NCI-H2227 (cell line): ENCODE data around the gene HOGA1.
"Not testable (repeated sequence)": the region's sequence is repeated elsewhere in the genome, so short reads cannot be mapped to it uniquely, and the experiment has no call there.

Source experiments
- DNase-seq: peaks from one replicate; lab custom pipeline; 2025; ENCODE audit not compliant: unreplicated experiment; lab: John Stamatoyannopoulos, UW

The HOGA1 gene

DNA sequence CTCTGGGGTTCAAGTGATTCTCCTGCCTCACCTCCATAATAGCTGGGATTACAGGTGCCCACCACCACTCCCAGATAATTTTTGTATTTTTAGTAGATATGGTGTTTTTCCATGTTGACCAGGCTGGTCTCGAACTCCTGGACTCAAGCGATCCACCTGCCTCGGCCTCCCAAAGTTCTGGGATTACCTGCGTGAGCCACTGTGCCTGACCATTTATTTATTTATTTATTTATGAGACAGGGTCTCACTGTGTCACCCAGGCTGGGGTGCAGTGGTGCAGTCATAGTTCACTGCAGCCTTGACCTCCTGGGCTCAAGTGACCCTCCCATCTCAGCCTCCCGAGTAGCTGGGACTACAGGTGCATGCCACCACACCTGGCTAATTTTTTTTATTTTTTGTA lies 29.9 kb upstream of the HOGA1 start:
- not testable (repeated sequence) for DNase-seq

DNA sequence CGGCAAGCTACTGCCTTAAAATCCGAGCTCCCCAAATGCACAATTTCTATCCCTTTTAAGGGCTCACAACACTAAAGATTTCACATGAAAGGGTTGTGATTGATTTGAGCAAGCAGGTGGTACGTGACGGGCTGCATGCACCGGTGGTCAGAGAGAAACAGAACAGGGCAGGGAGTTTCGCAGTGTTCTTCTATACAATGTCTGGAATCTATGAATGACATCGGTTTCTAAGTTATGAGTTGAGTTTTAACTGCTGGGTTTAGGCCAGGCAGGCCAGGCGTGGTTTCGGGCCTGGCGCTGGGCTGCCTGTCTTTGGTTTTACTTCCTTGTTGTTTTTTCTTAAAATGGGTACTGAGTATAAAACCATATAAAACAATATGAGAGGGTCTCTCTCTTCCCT lies 28.6 kb upstream of the HOGA1 start:
- not testable (repeated sequence) for DNase-seq

DNA sequence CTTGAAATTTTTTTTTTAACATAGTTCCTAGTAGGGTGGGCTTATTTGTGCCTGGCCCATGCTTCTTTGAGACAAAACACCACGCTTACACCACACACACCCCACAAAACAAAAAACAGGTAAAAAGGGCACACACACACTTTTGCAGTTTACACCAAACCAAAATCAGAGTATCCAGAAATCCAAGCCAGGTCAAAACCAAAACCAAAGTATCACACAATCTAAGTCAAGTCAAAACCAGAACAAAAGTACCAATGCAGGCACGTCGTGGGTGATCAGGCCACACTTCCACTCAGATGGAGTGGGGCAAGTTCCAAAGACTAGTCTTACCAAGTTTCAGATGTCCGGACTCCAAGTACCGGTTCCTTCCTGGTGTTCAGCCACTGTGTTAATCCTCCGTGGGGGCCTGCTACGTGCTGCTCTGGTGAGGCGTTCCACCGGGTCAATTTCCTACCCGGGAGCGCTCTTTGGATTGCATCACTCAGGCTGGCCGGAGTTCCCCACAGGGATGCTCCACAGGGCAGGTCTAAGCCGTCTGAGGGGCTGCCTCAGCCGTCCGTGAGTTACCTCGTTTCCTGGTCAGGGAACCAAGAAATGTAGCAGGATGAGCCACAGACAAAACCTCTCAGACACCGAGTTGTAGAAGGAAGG lies 23.3 kb upstream of the HOGA1 start:
- DNase-seq = not testable (repeated sequence)

DNA sequence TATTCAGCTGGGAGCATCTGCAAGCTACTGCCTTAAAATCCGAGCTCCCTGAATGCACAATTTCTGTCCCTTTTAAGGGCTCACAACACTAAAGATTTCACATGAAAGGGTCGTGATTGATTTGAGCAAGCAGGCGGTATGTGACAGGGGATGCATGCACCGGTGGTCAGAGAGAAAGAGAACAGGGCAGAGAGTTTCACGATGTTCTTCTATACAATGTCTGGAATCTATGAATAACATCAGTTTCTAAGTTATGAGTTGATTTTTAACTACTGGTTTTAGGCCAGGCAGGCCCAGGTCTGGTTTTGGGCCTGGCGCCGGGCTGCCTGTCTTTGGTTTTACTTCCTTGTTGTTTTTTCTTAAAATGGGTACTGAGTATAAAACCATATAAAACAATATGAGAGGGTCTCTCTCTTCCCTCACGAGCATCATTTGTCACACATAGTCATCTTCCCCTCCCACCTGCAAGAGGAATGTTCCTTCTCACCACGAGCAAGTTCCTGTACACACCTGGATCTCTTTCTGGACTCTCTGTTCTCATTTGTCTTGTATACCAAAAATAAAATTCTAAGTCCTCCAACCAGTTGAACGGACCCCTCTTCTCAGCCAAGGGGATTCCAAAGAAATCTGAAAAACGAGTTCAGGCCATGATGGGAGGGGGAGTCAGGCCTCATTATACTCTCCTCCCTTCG lies 22.7 kb upstream of the HOGA1 start:
- DNase-seq = not testable (repeated sequence)

DNA sequence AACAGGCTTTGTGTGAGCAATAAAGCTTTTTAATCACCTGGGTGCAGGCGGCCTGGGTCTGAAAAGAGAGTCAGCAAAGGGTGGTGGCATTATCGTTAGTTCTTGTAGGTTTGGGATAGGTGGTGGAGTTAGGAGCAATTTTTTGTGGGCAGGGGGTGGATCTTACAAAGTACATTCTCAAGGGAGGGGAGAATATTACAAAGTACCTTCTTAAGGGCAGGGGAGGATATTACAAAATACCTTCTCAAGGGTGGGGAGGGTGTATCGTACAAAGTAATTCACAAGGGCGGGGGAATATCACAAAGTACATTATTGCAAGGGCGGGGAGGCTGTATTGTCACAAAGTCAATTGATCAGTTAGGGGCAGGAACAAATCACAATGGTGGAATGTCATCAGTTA lies 21.9 kb upstream of the HOGA1 start:
- DNase-seq = not testable (repeated sequence)

DNA sequence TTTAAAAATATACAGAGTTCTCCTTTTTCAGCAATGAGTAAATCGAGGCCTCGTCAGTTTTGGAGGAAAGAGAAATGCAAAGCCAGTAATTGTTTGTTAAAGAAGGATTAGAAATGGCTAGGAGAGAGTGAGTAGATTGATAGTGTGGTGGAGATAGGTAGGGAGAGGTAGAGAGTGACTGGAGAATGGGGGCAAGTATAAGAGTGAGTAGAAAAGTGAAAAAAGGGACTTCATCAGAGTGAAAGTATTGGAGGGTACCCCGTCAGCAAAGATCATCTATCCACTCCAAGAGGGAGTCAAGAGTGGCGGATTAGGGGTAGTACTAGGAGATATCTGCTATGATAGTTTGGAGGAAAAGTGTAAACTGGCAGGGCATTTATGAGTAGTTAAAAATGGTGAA lies 20.9 kb upstream of the HOGA1 start:
- no peak for DNase-seq

DNA sequence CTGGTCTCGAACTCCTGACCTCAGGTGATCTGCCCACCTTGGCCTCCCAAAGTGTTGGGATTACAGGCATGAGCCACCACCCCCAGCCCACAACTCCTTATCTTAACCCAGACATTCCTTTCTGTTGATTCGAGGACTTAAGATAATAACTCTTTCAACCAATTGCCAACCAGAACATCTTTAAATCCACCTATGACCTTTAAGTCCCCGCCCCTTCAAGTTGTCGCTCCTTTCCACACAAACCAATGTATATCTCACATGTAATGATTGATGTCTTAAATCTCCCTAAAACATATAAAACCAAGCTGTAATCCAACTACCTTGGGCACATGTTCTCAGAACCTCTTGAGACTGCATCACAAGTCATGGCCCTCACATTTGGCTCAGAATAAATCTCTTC lies 19.4 kb upstream of the HOGA1 start:
- DNase-seq = no peak

DNA sequence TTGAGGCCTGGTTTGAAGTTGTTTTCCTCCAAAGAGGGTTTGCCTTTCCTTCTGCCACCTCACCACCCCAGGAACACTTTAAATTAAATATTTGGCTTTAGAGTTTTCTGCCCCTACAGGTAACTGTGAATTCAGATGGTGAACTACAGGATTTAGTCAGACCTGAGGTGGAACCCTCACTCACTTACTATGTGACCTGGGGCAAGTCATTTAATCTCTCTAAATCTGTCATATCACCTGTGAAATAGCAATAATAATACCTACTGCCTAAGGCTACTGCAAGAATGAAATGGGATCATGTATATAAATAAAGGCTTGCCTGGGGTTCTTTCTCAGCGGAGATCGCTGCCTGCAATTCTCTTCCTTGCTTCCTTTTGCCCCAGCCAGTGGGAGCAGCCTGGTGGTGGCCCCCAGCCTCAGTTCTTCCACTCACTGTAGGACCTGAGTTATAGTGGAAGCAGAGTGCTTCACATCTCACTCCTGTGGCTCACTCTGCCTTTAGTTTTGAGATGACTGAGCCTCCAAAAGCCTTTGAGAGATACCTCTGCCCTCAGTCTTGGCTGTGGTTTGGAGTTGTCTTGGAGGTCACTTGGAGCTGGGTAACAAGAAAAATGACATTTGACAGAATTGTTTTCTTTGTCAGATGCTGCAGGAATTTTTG lies 17.7 kb upstream of the HOGA1 start:
- DNase-seq = no peak

DNA sequence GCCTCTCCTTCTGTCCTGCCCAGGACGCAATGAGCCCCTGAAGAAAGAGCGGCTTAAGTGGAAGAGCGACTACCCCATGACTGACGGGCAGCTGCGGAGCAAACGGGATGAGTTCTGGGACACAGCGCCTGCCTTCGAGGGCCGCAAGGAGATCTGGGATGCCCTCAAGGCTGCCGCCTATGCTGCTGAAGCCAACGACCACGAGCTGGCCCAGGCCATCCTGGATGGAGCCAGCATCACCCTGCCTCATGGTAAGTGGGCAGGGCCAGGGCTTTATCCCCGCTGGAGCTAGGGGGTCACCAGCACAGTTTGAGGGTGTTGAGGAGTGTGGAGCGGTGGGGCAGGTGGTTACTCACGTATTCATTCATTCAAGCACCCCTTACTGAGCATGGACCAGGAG lies 16.3 kb upstream of the HOGA1 start:
- DNase-seq = no peak

DNA sequence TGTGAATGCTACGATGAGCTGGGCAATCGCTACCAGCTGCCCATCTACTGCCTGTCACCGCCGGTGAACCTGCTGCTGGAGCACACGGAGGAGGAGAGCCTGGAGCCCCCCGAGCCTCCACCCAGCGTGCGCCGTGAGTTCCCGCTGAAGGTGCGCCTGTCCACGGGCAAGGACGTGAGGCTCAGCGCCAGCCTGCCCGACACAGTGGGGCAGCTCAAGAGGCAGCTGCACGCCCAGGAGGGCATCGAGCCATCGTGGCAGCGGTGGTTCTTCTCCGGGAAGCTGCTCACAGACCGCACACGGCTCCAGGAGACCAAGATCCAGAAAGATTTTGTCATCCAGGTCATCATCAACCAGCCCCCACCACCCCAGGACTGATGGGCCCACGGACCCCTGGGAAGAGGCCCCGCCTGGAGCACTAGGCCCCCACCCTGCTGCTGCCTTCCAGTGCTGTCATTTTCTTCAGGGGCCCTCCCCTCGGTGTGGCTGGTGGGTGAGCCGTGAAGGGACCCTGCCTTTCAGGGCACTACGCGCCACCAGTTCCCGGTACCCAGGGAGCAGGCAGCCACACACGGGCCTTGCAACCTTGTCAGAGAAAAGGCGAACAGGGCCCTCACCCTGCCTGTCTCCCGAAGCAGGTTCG lies 13.9 kb upstream of the HOGA1 start:
- no peak for DNase-seq

DNA sequence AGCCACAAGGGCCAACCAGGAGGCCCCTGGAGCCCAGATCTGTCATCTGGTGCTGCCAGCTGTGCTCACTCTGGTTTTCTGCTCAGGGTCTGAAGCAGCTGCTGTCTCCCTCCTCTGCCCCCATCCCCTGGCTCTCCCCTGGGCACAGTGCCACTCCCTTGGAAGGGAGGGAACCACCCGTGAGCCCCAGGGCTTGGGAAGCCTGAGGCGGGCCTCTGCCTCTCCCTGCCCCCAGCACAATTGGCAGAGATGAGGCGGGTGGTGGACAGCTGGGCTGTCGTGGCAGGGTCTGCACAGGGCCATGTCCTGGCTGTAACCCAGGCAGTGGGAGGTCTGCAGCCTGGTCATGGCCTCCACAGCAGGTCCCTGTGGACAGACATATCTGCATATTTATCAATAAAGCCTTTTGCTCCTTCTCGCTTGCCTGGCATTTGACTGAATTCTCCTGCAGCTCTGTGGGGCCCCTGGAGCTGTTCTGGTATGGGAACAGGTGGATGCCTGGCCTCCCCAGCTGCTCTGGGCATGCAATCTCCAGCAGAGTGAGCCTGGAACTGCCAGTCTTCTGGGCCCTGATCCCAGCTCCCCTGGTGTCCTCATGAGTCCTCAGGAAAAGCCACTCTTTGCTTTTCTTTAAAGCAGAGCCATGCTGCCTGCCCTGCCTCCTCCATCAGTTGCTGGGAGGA lies 13.3 kb upstream of the HOGA1 start:
- DNase-seq = no peak

DNA sequence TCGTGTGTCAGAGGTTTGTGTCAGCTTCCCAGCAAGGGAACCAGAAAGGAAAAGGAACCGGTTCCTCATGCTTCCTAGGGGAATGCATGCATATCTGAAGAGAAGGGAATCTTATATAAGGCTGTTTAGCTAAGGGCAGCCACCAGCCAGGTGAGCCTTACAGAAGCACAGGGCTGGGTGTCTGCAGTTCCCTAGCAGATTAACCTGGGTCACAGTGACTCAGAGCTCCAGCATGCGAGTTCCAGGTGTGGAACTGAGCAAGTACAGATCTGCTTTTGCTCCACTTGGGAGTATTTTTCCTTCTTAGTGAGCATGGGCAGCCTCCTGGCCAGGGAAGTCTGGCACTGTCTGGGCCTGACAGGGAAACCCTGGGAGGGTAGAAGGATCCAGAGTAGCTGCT lies 12.6 kb upstream of the HOGA1 start:
- no peak for DNase-seq

DNA sequence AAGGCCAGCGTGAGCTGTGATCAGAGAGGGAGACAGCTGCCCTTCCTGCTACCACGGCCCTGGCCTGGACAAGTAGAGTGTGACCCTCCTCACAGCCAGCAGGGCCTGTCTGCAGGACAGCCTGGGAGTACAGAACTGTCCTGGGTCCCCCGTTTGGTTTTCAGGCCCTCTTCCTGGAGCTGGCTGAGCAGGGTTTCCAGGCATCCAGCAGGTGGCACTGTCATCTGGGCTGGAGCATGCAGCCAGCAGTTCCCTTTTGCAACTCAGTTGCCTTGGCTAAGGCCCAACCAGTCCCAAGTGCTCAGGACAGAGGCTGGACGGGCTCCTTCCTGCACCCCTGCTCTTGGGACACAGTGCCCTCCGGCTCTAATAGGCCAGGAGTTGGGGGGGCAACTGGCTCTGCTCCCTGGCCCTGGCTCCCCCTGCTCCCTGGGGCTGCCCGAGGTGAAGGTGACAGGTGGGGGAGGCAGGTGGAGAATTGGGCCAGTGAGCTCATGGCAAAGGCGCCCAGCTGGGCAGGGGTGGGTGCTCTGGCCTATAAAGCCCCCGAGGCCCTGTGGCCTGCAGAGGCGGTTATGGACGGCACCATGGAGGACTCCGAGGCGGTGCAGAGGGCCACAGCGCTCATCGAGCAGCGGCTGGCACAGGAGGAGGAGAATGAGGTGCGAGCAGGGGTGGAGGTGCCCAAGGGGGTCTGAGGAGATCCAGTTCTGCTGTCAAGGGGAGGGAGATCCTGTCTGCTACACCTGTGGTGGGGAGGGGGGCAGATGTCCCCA lies 11.8 kb upstream of the HOGA1 start, which contains the start of gene ANKRD2:
Gene ANKRD2 (plus strand): TSS at position 566 of the 776 bp plus-strand sequence. CDS start 10 bp downstream, at position 576.
- peak; percentile 65 for DNase-seq

DNA sequence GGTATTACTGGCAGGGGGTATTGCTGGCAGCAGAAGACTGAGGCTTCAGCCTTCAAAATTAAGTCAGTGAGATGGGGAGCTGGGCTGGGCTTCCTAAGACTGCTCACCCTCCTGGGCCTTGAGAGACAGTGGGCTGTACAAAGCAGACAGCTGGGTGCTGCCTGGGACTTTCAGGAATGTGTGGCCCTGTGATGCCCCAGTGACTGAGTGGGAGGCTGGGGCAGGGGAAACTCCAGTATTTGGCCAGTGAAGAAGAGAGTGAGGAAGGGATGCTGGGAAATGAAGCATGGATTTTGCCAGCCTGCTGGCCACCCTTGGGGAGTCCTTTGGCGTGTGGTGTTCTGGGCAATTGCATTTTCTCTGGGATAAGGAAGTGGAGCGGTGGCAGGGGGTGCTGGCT lies 11.2 kb upstream of the HOGA1 start:
- no peak for DNase-seq

DNA sequence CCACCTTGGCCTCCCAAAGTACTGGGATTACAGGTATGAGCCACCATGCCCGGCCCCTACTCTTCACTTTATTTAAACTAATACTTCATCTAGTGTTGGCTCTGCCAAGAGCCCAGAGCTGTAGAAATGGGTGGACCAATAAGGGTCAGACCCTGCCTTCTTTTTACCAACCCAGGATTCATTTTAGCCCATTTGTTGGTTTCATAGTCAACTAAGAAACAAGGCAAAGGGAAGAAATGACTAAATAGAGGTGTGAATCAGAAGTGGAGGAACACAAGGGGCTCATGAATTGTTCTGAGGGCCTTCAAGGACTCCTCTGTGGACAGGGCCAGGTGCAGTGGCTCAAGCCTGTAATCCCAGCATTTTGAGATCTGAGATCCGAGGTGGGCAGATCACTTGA lies 10.5 kb upstream of the HOGA1 start:
- no peak for DNase-seq

DNA sequence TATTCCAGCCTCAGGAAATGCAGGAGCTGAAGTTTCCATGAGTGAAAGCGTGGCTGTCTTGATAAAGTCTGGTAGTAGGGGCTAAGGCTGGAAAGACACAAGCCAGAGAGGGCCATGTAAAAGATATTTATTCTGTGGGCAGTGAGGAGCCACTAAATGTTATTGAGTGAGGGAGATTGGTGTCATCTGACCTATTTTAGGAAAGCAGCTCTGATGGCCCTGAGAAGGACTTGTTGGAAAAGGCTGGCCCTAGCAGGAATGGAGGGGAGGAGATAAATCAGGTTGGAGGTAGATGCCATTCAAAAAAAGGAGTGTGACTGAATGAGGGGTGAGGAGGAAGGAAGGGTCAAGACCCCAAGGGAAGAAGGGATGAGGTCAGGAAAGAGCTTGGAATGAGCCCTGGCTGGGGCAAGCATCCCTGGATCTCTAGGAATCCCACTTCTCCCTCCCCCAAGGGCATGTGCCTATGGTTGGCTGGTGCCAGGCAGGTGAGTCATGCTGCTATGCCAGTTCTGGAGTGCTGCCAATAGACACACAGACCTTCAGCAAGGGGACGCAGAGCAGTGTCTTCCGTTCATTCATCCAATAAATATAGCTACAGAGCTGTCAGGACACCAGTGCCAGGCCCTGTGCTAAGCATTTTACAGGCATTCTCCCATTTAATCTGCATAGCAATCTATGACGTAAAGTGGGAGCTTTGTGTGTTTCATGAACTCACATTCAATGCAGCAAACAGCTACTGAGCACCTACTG lies 9.6 kb upstream of the HOGA1 start:
- peak; percentile 2 for DNase-seq

DNA sequence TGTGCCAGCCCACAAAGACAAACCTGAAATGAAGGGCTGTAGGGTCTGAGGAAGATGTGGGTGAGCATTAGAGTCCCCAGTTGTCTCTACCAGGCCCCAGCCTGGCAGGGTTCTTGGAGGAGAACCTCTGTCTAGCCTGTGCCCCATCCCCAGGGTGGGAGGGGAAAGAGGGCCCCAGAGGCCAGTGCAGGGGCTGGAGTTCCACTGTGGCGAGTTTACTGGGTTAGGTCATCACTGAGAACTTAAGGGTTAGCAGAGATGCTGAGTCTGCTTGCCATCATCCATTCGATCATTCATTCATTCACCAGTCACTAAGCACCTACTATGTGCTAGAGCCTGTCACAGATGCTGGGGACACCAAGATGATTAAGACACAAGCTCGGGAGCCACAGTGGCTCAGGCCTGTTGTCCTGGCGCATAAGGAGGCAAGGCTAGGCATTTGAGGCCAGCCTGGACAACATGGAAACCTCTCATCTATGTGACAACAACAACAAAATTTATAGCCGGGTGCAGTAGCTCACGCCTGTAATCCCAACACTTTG lies 9.0 kb upstream of the HOGA1 start:
- no peak for DNase-seq

DNA sequence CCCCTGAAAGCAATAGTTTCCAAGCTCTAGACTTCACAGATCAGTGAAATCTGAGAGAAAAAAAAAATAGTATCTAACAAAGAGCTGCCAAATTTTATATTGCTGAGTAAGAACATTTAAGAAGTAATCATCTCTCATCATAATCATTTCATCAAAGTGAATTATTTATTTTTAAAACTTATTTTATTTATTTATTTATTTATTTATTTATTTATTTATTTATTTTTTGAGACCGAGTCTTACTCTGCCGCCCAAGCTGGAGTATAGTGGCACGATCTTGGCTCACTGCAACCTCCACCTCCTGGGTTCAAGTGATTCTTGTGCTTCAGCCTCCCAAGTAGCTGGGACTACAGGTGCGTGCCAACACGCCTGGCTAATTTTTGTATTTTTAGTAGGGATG lies 7.7 kb upstream of the HOGA1 start:
- DNase-seq = not testable (repeated sequence)

DNA sequence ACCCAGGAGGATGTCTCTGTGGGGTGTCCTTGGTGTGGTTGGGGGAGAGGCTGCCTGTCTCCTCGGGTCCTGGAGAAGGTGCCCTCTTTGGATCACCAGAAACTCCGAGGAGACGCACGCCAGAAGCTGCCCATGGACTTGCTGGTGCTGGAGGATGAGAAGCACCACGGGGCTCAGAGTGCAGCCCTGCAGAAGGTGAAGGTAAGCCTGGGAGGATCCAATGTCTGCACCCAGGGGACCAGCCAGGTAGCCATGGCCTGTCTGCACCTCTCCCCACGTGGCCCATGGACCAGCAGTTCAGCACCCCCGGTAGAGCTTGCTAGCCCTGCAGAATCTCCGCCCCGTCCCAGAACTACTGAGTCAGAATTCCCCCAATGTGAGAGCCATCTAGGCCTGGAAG lies 6.5 kb upstream of the HOGA1 start:
- DNase-seq = no peak
